Adrenal gland (tissue), 19 donors: ENCODE results near the gene ENTPD8. TPM values are rescaled to one million over a fixed set of nuclear protein-coding genes. Genes with fewer than 3 reads are reported as not detected.

ENCODE experiments used
- DNase-seq, 7 donors: peaks; one replicate each; pipeline ENCODE4 v3.0.0-alpha.2; 2019 to 2020
- H3K27ac ChIP-seq, 5 donors: fragments of 200-600 bp; sonication (generic) in 4 of 5; 1 replicate in 3 of 5; 2 replicates in 2 of 5; pipeline versions ENCODE4 v1.5.1 to v1.8.0; 2016 to 2020; ENCODE audit warnings: mild to moderate bottlenecking in 1 of 5
- H3K27me3 ChIP-seq: fragments of 200-600 bp; 2 replicates; pipeline ENCODE4 v1.8.0; 2021
- H3K36me3 ChIP-seq, 2 donors: fragments of 200-600 bp; replicated peaks in 1 of 2; 1 replicate in 1 of 2; 2 replicates in 1 of 2; pipeline versions ENCODE4 v1.5.1 to v1.8.0; 2018 to 2022
- H3K4me1 ChIP-seq, 2 donors: fragments of 200-600 bp; replicated peaks in 1 of 2; 1 replicate in 1 of 2; 2 replicates in 1 of 2; pipeline versions ENCODE4 v1.5.1 to v1.8.0; 2018 to 2021
- H3K4me3 ChIP-seq, 4 donors: fragments of 200-600 bp; sonication (generic) in 3 of 4; one replicate each; pipeline ENCODE4 v1.5.1; 2016 to 2018
- H3K9me3 ChIP-seq, 3 donors: fragments of 200-600 bp; sonication (generic) in 1 of 3; replicated peaks in 1 of 3; 1 replicate in 2 of 3; 2 replicates in 1 of 3; pipeline versions ENCODE4 v1.5.1 to v1.8.0; 2016 to 2021
- CTCF ChIP-seq, 6 experiments: fragments of 450-650 bp in 4 of 6; fragments of 200-600 bp in 2 of 6; sonication (generic) in 1 of 6; IDR thresholded peaks; 1 replicate in 5 of 6; 2 replicates in 1 of 6; pipeline versions ENCODE4 v1.5.1 to v1.8.0; 2016 to 2021; ENCODE audit warnings: antibody characterized with exemption in 6 of 6, mild to moderate bottlenecking in 2 of 6, moderate library complexity in 1 of 6
- POLR2A ChIP-seq, 2 donors: fragments of 450-650 bp; IDR thresholded peaks; one replicate each; pipeline ENCODE4 v1.6.1; 2017; ENCODE audit warnings: antibody characterized with exemption in 2 of 2, mild to moderate bottlenecking in 2 of 2, moderate library complexity in 1 of 2
- WGBS, 4 donors: extraction: QIAGEN DNeasy Blood & Tissue Kit in 2 of 4; methylation state at CpG; one replicate each; pipeline versions ENCODE4 v1.1.5 to v1.1.7; 2013 to 2017; 5-methylcytosine and 5-hydroxymethylcytosine counted together
- intact Hi-C, 2 donors: fragments of 100-400 bp; cut with DNase I; formaldehyde crosslinking; loops; one replicate each; pipeline versions ENCODE4 v1.14.1 to v1.15.0; 2022 to 2023
- long read RNA-seq, 10 donors: library from polyadenylated mRNA in 3 of 10; unstranded in 2 of 10; stranded (forward) in 1 of 10; transcript quantifications; one replicate each; pipeline ENCODE4 v2.0.0 and lab custom pipeline, GENCODE V29; 2021 to 2026
- polyA plus RNA-seq, 3 donors: library from polyadenylated mRNA; stranded (reverse); fragments of 200-250 nt in 2 of 3; fragments of 350-450 nt in 1 of 3; fragmentation: Illumina TruSeq in 1 of 3; extraction: RNeasy Lipid Tissue Mini Kit (QIAGEN cat#74804) in 1 of 3; gene quantifications; one replicate each; pipeline ENCODE4 v1.2.3, GENCODE V29; 2013 to 2014
- total RNA-seq, 9 donors: library from RNA; depleted of rRNA in 4 of 9; stranded (reverse); fragments of >200 nt in 4 of 9; fragments of 120-200 nt in 1 of 9; fragmentation: NEBNext Ultra II Directional in 1 of 9; extraction: Animal tissue kit (Norgen Biotek cat#: 25700) in 1 of 9; gene quantifications; one replicate each; pipeline versions ENCODE4 v1.1.0 to v1.2.4, GENCODE V29; 2013 to 2023
- donor health status: healthy with polysubstance abuse.
- donor health status: Bipolar disorder and iron deficiency.
- donor health status: DM: yes; HTN: yes; CAD: no.
- donor health status: DM: no; HTN: no; CAD: no.
- donor health status: DM: no; HTN: no; CAD: no.
- donor health status: DM: yes; HTN: yes; CAD: no.

ENTPD8 gene
- total RNA-seq (under 1 TPM in 4 of 9 donors, not detected in 5; 0.14 to 0.20 (median 0.18) TPM), polyA plus RNA-seq (under 1 TPM in 2 of 3 donors, not detected in 1; 0.16 to 0.17 TPM)
- long read RNA-seq, donor 1: 0 reads
- long read RNA-seq, donor 2: 0 reads
- long read RNA-seq, donor 3: 0 reads
- long read RNA-seq, donor 4: 0 reads
- long read RNA-seq, donor 5, partial matches to known transcripts: 1 of 2 reads
- long read RNA-seq, donor 5, other reads (novel, unspliced or antisense): 1 of 2 reads
- long read RNA-seq, donor 6: 0 reads
- long read RNA-seq, donor 7: 0 reads
- long read RNA-seq, donor 8: 0 reads
- long read RNA-seq, donor 9: 0 reads
- long read RNA-seq, donor 10: 0 reads

GRCh38 chr9:137441289-137441934 lies at the start of gene ENTPD8:
ENTPD8 (minus strand) TSS chr9:137441357; CDS start chr9:137438285, 3,072 bp downstream.
- 0 to 20% (median 1%) methylated on average over 1 to 57 of the region's 62 CpGs; no CpG with 5 or more reads in 1 of the 4 donors for WGBS, 4 donors
- peaks cover 3 to 6% of the 10 kb centered on the region in 2 donors for H3K4me1 ChIP-seq
- DNase-seq: no peak
- no peak within 1 kb of the TSS for H3K27ac ChIP-seq
- no peaks in the 10 kb centered on the region for H3K9me3 ChIP-seq
- no peaks in the 10 kb centered on the region for H3K36me3 ChIP-seq
- H3K27me3 ChIP-seq: no peaks in the 10 kb centered on the region
- intact Hi-C loops: no loop called here
- H3K4me3 ChIP-seq: peak within 1 kb of the TSS in 1 of 4 donors; percentile 50
- TF ChIP-seq POLR2A (IDR thresholded peaks at IDR 0.05) (no peak), CTCF (IDR thresholded peaks at IDR 0.05) (no peak)

GRCh38 chr9:137490532-137491186 lies 49.5 kb upstream of the ENTPD8 start:
- Histone ChIP-seq H3K9me3 (no peaks in the 10 kb centered on the region), H3K27ac (no peak overlapping the region), H3K36me3 (no peaks in the 10 kb centered on the region), H3K4me1 (no peaks in the 10 kb centered on the region), H3K27me3 (no peaks in the 10 kb centered on the region), H3K4me3 (no peak overlapping the region)
- TF ChIP-seq CTCF (IDR thresholded peaks at IDR 0.05) (no peak), POLR2A (IDR thresholded peaks at IDR 0.05) (no peak)
- intact Hi-C loops: no loop called here
- WGBS, 4 donors: 88 to 91% (median 91%) methylated on average over 9 of the region's 9 CpGs
- no peak for DNase-seq

- no peak for DNase-seq
- WGBS, 4 donors: 92 to 100% (median 96%) methylated on average over 2 to 6 of the region's 6 CpGs
- no peak for TF ChIP-seq CTCF (IDR thresholded peaks at IDR 0.05)
- no peak for TF ChIP-seq POLR2A (IDR thresholded peaks at IDR 0.05)
Measured at GRCh38 chr9:137488906-137489305, 47.7 kb upstream of the ENTPD8 start.

GRCh38 chr9:137488327-137488653 lies 47.1 kb upstream of the ENTPD8 start:
- Histone ChIP-seq H3K27ac (no peak overlapping the region), H3K9me3 (no peaks in the 10 kb centered on the region), H3K4me3 (no peak overlapping the region), H3K27me3 (no peaks in the 10 kb centered on the region), H3K4me1 (no peaks in the 10 kb centered on the region), H3K36me3 (no peaks in the 10 kb centered on the region)
- intact Hi-C loops: no loop called here
- TF ChIP-seq POLR2A (IDR thresholded peaks at IDR 0.05) (no peak), CTCF (IDR thresholded peaks at IDR 0.05) (no peak)
- 88 to 98% (median 93%) methylated on average over 6 of the region's 6 CpGs for WGBS, 4 donors
- no peak for DNase-seq

More at GRCh38 chr9:137488906-137489305, 47.7 kb upstream of the ENTPD8 start:
- Histone ChIP-seq H3K4me3 (no peak overlapping the region), H3K9me3 (no peaks in the 10 kb centered on the region), H3K27ac (no peak overlapping the region), H3K27me3 (no peaks in the 10 kb centered on the region), H3K4me1 (no peaks in the 10 kb centered on the region), H3K36me3 (no peaks in the 10 kb centered on the region)
- intact Hi-C loops: no loop called here
